ENCODE measurements around the gene IL22. TPM values are rescaled to one million over a fixed set of nuclear protein-coding genes. Genes with fewer than 3 reads are reported as not detected.

IL22 gene
- total and polyA plus RNA-seq, 9 of the 15 experiments (the other 6 are each of a cell fraction or from before 2014, with no cell fraction given), result not detected

GRCh38 chr12:68231229-68231628, 22.2 kb downstream of the IL22 start:
- Histone ChIP-seq H3K4me1 (replicated peaks in 1 of 2; ENCODE audit: control insufficient read depth in 2 of 2, insufficient read depth in 2 of 2, low read length in 2 of 2) (no peaks in the 10 kb centered on the region), H3K9me1 (ENCODE audit: control insufficient read depth, insufficient read depth, low read length) (no peaks in the 10 kb centered on the region), H3K9ac (ENCODE audit: insufficient read depth in 1 of 2, low read depth in 2 of 2, low read length in 2 of 2) (no peak overlapping the region), H2AFZ (ENCODE audit: low read depth, low read length) (no peak overlapping the region), H3K27me3 (ENCODE audit: control insufficient read depth in 2 of 2, insufficient read depth in 2 of 2, low read length in 2 of 2) (peaks cover 7 to 14% of the 10 kb centered on the region in 2 experiments; a peak in 2 of 5 replicates), H4K20me1 (replicated peaks; ENCODE audit: control insufficient read depth, insufficient read depth, low read length) (no peaks in the 10 kb centered on the region), H3K4me3 (no peak overlapping the region), H3K4me2 (ENCODE audit: insufficient read depth, low read length) (no peak overlapping the region), H3K79me2 (ENCODE audit: control insufficient read depth, insufficient read depth, low read length) (no peaks in the 10 kb centered on the region), H3K36me3 (ENCODE audit: control insufficient read depth, insufficient read depth, low read length) (no peaks in the 10 kb centered on the region), H3K9me3 (replicated peaks; ENCODE audit: control insufficient read depth, insufficient read depth, low read depth, low read length) (no peaks in the 10 kb centered on the region), H3K27ac (ENCODE audit: extremely low read depth, low read depth, low read length) (no peak overlapping the region)
- in situ Hi-C loops (cut with MboI), result no loop called here
- ATAC-seq (no peak), FAIRE-seq (no peak), DNase-seq (ENCODE audit: extremely low read depth in 1 of 4, low spot score in 3 of 4) (no peak)
- TF ChIP-seq ZNF512 (tag; IDR thresholded peaks at IDR 0.05), result peak; percentile 51
- no peak for TF ChIP-seq HOXB6 (CRISPR knock-in tag; IDR thresholded peaks at IDR 0.05; ENCODE audit: borderline replicate concordance)
- TF ChIP-seq YBX1 (IDR thresholded peaks at IDR 0.05), result no peak
- intact Hi-C loops (cut with micrococcal nuclease), result no loop called here
- POLR2A ChIA-PET, result no interaction called here
- CTCF ChIA-PET (ENCODE audit: low intra/inter-chr PET ratio), result no interaction called here
- no TSS peak for BruUV-seq (replicated peaks)

GRCh38 chr12:68229956-68230355, 23.4 kb downstream of the IL22 start:
- CTCF ChIA-PET (ENCODE audit: low intra/inter-chr PET ratio), result no interaction called here
- WGBS (ENCODE audit: insufficient coverage, low coverage, missing lambda C conversion rate), result 0% methylated on average over 2 of the region's 2 CpGs
- DNase-seq (ENCODE audit: extremely low read depth in 1 of 4, low spot score in 3 of 4), result no peak
- Histone ChIP-seq H4K20me1 (replicated peaks; ENCODE audit: control insufficient read depth, insufficient read depth, low read length) (no peaks in the 10 kb centered on the region), H3K27me3 (ENCODE audit: control insufficient read depth in 2 of 2, insufficient read depth in 2 of 2, low read length in 2 of 2) (peaks cover 12 to 17% of the 10 kb centered on the region in 2 experiments; a peak in 2 of 5 replicates), H3K9me1 (ENCODE audit: control insufficient read depth, insufficient read depth, low read length) (no peaks in the 10 kb centered on the region), H3K79me2 (ENCODE audit: control insufficient read depth, insufficient read depth, low read length) (no peaks in the 10 kb centered on the region), H3K4me2 (ENCODE audit: insufficient read depth, low read length) (no peak overlapping the region), H2AFZ (ENCODE audit: low read depth, low read length) (no peak overlapping the region), H3K9ac (ENCODE audit: insufficient read depth in 1 of 2, low read depth in 2 of 2, low read length in 2 of 2) (no peak overlapping the region), H3K4me3 (no peak overlapping the region), H3K27ac (ENCODE audit: extremely low read depth, low read depth, low read length) (no peak overlapping the region), H3K9me3 (replicated peaks; ENCODE audit: control insufficient read depth, insufficient read depth, low read depth, low read length) (no peaks in the 10 kb centered on the region), H3K36me3 (ENCODE audit: control insufficient read depth, insufficient read depth, low read length) (no peaks in the 10 kb centered on the region), H3K4me1 (replicated peaks in 1 of 2; ENCODE audit: control insufficient read depth in 2 of 2, insufficient read depth in 2 of 2, low read length in 2 of 2) (no peaks in the 10 kb centered on the region)
- in situ Hi-C loops (cut with MboI) (loop anchor here (5.0 kb wide), 1 partner anchor 82 kb away; no protein-coding TSS in a partner anchor), intact Hi-C loops (cut with micrococcal nuclease) (no loop called here)
- no peak for TF ChIP-seq MCM7 (IDR thresholded peaks at IDR 0.05)
- TF ChIP-seq USF1 (CRISPR knock-in tag; IDR thresholded peaks at IDR 0.05), result no peak
- no peak for TF ChIP-seq MIER1 (IDR thresholded peaks at IDR 0.05; ENCODE audit: low read depth)
- TF ChIP-seq PML (IDR thresholded peaks at IDR 0.05; ENCODE audit: low read length), result no peak
- POLR2A ChIA-PET, result no interaction called here
- no peak for FAIRE-seq
- ATAC-seq, result no peak
- no TSS peak for BruUV-seq (replicated peaks)
